ENCODE results near the gene YIF1A. TPM values are rescaled to one million over a fixed set of nuclear protein-coding genes. Genes with fewer than 3 reads are reported as not detected.

Gene YIF1A, protein sequence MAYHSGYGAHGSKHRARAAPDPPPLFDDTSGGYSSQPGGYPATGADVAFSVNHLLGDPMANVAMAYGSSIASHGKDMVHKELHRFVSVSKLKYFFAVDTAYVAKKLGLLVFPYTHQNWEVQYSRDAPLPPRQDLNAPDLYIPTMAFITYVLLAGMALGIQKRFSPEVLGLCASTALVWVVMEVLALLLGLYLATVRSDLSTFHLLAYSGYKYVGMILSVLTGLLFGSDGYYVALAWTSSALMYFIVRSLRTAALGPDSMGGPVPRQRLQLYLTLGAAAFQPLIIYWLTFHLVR
- total RNA-seq, result 100 to 1,000 TPM; 106 to 147 TPM

DNA sequence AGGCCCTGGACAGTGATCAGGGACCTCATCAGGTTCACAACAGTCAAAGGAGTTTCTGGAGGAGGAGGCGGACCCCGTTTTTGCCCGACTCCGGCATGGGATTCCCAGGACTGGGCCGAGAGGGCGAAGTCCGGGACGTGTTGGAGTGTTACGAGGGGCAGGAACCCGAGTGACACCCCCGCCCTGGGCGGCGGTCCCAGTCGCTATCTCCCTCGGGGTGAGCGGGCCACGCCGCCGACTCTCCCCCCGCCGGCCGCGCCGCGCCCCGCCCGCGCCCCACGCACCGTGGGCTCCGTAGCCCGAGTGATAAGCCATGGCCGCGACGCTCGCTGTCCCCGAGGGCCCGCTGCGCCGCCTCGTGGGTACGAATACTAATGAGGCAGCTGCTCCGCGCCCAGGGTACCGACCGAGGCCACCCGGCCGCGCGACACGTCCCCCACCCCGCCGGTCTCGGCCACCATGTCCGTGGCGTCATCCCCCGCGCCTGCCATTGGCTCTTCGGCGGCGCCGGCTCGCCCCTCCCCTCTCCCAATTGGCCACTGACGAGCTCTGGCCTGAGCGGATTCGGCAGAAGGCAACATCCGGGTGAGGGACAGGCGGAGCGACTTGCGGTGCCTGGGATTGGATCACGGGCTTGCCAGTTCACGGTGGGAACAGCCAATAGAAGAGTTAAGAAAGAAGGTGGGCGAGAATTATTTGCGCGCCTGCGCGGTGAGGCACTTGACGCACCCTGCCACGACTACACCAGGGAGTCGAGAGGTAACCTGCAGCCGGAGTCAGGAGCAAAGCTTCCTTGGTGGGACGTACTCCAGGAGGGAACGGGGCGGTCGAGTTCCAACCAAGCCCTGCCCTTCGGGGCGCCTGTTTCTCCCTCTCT lies at the start of gene YIF1A:
Gene YIF1A (minus strand): TSS at position 473 of the 877 bp plus-strand sequence. CDS start 158 bp downstream, at position 315.

DNA sequence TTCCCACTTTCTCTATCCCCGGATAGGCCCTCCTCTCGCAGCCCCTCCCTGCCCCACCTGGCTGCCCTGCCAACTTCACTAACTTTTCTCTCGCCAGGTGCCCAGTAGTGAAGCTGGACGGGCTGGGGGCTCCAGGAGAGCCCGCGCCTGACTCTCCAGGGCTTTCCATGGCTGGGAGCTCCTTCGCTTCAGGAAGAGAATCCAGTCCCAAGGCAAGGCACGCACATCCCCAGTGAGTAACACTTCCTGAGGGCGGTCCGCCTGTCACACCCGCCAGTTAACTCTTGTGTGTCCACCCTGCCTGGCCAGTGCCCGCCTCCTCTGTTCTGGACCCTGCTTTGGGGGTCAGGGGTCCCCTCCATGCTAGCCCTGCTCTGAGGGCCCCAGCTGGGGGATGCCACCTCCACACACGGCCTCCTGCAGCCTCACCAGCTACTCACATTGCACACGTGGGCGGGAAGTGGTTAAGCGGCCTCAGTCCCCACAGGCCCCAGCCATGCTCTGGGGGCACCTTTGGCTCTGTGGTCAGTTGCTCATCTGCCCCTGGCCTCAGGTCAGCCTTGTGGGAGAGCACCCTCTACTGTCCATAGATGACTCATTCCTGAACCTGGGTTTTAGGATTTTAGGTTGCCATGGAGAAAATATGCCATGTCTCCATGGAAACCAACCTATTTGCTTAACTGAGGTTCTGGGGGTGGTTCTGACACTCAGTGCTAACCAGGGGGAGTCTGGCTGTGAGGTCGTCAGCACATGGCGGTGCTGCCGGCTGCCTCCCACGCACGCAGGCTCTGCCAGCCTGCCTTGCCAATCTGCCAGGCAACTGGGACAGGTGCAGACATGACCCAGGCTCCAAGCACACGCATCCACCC lies 47.5 kb upstream of the YIF1A start, which contains the start of gene RIN1:
Gene RIN1 (minus strand): TSS at position 201 of the 869 bp plus-strand sequence. CDS start 32 bp downstream, at position 169.

DNA sequence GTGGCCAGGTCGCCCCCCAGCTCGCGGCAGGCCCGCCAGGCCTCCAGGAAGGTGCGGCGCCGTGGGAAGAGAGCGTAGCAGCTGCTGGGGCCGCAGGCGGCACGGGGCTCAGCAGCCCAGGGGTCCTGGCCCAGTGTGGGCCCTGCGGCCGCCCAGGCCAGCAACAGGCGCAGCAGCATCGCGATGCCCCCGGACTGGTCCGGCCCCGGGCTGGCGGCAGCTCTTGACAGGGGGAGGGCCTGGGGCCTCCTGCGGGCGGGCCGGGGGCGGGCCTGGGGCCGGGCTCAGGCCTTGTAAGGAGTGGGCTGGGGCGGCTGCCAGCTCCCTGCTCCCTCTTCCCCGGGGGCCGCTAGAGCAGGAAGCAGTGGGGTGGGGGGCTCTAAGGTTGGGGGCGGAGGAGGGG lies 27.9 kb upstream of the YIF1A start, which contains the start of gene CD248:
Gene CD248 (minus strand): TSS at position 196 of the 403 bp plus-strand sequence. CDS start 17 bp downstream, at position 179.

DNA sequence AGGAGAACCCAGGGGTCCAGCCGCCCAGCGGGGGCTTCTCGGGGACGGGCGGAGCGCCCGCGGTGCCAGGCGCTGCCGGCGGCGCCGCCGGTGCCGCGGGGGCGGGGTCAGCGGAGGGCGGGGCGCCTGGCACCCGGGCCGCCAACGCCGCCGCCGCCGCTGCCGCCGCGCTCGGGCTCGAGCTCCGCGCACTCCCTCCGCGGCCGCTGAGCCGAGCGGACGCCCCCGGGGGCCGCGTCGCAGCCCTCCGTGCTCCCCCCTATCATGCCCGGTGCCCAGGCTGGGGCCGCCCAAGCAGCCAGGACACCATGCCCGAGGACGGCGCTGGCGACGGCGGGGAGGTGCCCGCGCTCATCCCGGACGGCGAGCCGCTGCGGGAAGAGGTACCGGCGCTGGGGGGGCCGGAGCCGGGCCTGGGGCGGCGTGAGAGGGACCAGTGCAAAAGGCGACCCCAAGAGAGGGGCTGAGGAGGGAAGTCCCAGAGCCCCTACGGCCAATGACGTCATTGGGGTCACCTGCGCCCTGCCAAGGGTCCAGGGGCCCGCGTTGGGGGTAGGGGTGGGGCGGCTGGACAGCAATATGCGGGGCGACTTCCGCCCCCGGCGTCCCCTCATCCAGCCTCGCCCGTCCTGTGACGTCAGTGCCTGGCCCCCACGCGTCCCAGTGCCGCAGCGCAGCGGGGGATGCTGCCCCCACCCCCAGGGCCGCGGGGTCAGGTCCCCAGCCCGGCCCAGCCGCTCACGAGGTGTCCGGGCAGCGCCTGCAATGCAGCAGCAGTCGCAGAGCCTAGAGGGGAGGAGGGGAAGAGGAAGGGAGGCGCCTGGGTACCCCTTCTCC lies 3.0 kb upstream of the YIF1A start, which contains the start of gene TMEM151A:
Gene TMEM151A (plus strand): TSS at position 189 of the 837 bp plus-strand sequence. CDS start 120 bp downstream, at position 309.

DNA sequence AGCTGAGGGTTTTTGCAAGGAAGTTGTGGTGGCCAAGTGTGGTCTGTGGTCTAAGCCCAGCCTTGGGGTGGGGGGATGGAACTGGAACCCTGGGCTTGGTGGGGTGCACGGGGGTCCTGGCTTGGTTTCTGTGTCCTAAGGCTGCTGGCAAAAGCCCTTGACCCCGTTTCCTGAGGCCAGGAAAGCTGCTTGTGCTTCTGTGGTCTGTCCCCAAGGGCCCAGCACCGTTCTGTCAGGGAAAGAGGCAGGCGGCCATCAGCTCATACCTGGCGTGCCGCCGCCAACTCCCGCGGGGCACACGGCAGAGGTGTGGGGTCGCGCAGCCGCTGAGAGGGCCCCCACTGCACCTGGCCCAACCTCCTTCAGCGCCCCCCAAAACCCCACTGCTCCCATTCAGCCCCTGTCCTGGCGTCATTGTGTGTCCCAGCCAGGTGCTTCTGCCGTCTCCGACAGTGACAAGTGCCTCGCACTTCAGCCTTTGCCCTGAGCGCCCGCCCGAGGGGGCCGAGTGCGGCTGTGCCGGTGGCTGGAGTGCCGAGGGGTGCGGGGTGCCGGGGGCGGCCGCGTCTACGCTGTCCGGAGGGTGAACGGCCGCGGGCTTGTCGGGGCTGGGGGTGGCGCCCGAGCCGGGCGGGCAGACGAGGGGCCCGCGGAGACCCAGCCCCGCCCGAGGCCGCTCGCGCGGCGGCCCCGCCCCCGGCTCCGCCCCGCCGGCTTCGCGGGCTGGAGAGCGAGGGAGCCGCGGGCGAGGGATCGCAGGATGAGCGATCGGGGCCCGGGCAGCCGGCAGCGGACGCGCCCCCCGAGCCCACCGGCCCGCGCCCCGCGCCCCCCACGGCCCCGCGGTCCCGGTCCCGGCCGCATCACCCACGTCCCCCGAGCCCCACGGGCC lies 11.2 kb downstream of the YIF1A start, which contains the start of gene CNIH2:
Gene CNIH2 (plus strand): TSS at position 705 of the 892 bp plus-strand sequence. CDS start 282 bp downstream, outside the sequence.

DNA sequence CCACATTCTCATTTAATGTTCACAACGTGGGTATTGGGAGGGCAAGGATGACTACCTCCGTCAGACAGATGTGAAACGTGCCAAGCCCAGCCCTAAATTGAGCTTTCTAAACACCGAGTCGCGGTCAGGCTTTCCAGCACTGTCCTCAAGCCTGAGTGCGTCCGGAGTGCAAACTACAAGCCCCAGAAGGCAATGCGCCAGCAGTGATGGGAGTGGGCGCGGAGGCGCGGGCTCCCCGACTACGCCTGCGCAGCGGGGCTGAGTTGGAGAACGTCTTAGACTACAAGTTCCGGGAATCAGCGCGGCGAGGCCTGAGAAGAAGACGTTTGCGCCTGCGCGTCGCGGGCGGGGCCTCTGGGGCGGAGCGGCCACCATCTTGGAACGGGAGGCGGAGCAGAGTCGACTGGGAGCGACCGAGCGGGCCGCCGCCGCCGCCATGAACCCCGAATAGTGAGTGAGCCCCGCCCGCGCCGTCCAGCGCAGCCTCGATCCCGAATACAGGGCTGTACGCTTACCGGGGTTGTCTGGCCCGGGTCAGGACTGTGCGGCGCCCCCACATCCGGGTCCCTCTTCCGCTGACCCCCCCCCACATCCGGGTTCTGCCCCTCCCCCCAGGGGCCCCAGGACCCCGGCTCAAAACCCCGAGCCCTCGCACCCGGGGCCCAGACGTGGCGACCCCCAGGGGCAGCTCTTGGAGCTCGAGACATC lies 20.5 kb downstream of the YIF1A start, which contains the start of gene RAB1B:
Gene RAB1B (plus strand): TSS at position 396 of the 708 bp plus-strand sequence. CDS start 41 bp downstream, at position 437.

Other genes with a start within 250 kb of the YIF1A start
- not detected for gene GAL3ST3, start 240.0 kb downstream of the YIF1A start, total RNA-seq
- 100 to 1,000 TPM; 173 to 199 TPM for gene SF3B2, start 236.8 kb downstream of the YIF1A start, total RNA-seq
- gene PACS1, start 218.9 kb downstream of the YIF1A start, total RNA-seq, result 10 to 100 TPM; 18.2 to 22.6 TPM
- 10 to 100 TPM; 19.6 to 28.0 TPM for gene KLC2, start 31.4 kb downstream of the YIF1A start, total RNA-seq
- 100 to 1,000 TPM in 1 of 2 donors, 10 to 100 TPM in 1; 98.4 to 112 TPM for gene RAB1B, start 20.5 kb downstream of the YIF1A start, total RNA-seq
- under 1 TPM in 1 of 2 donors, not detected in 1; 0.34 TPM for gene CNIH2, start 11.0 kb downstream of the YIF1A start, total RNA-seq
- under 1 TPM; under 0.01 TPM for gene TMEM151A, start 2.8 kb upstream of the YIF1A start, total RNA-seq
- 1 to 10 TPM in 1 of 2 donors, under 1 TPM in 1; 0.69 to 2.3 TPM for gene CD248, start 27.9 kb upstream of the YIF1A start, total RNA-seq
- 10 to 100 TPM in 1 of 2 donors, 1 to 10 TPM in 1; 5.2 to 16.3 TPM for gene RIN1, start 47.3 kb upstream of the YIF1A start, total RNA-seq
- gene BRMS1, start 56.0 kb upstream of the YIF1A start, total RNA-seq, result 10 to 100 TPM; 55.4 to 92.6 TPM
- gene B4GAT1, start 58.5 kb upstream of the YIF1A start, total RNA-seq, result 10 to 100 TPM; 35.0 to 51.3 TPM
- gene SLC29A2, start 82.6 kb upstream of the YIF1A start, total RNA-seq, result under 1 TPM; 0.34 to 0.67 TPM
- not detected for gene NPAS4, start 131.9 kb upstream of the YIF1A start, total RNA-seq
- 10 to 100 TPM; 22.0 to 45.6 TPM for gene MRPL11, start 149.7 kb upstream of the YIF1A start, total RNA-seq
- 10 to 100 TPM; 12.0 to 17.2 TPM for gene PELI3, start 177.8 kb upstream of the YIF1A start, total RNA-seq
- gene DPP3, start 191.3 kb upstream of the YIF1A start, total RNA-seq, result 10 to 100 TPM; 73.6 to 75.0 TPM
- gene BBS1, start 221.5 kb upstream of the YIF1A start, total RNA-seq, result 10 to 100 TPM; 21.3 to 33.0 TPM